ENCODE measurements around the gene CX3CL1.

GRCh38 chr16:57387598-57388354, 15.5 kb downstream of the CX3CL1 start:
- TF ChIP-seq CTCF (conservative IDR thresholded peaks at IDR 0.05 in 1 of 2, IDR thresholded peaks at IDR 0.05 in 1 of 2; ENCODE audit: extremely low read depth in 1 of 2, insufficient read depth in 1 of 2, low read depth in 1 of 2, low read length in 2 of 2): no peak
- TF ChIP-seq EZH2 (IDR thresholded peaks at IDR 0.05; ENCODE audit: borderline replicate concordance, low read length): no peak
